ENCODE measurements around the gene BMPR1B.

- TF ChIP-seq REST (IDR thresholded peaks at IDR 0.05; ENCODE audit: insufficient replicate concordance, low read depth) = no peak
- TF ChIP-seq CTCF (IDR thresholded peaks at IDR 0.05; ENCODE audit: insufficient read depth, low read length) = no peak
- TF ChIP-seq POLR2AphosphoS5 (IDR thresholded peaks at IDR 0.05; ENCODE audit: low read depth) = no peak
Observed at GRCh38 chr4:94806376-94806775, 48.6 kb downstream of the BMPR1B start.

All from HL-60 (cell line).